NCI-H146 (cell line): ENCODE results near the gene DGKQ.
"Not testable (repeated sequence)": the region's sequence is repeated elsewhere in the genome, so short reads cannot be mapped to it uniquely, and the experiment has no call there.

Experiments used
- DNase-seq: peaks from one replicate; lab custom pipeline; 2025; lab: John Stamatoyannopoulos, UW

Gene DGKQ

GRCh38 chr4:921830-922331 is 51.5 kb downstream of the DGKQ start:
- DNase-seq: no peak

DNA sequence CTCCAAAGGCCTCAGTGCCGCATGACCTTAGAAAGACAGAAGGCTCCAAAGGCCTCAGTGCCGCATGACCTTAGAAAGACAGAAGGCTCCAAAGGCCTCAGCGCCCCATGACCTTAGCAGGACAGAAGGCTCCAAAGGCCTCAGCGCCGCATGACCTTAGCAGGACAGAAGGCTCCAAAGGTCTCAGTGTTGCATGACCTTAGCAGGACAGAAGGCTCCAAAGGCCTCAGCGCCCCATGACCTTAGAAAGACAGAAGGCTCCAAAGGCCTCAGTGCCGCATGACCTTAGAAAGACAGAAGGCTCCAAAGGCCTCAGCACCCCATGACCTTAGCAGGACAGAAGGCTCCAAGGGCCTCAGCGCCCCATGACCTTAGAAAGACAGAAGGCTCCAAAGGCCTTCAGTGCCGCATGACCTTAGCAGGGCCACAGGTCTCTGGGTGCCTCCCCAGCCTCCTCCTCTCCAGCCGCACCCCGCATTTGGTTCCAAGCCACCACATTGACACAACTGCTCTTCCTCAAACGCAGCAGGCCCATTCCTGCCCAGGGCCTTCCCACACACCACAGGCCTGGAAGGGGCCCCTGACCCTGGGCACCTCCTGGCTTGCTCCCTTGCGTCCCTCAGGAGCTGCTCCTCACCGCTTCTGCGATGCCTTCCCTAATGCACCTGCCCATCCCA is 54.2 kb downstream of the DGKQ start:
- not testable (repeated sequence) for DNase-seq

DNA sequence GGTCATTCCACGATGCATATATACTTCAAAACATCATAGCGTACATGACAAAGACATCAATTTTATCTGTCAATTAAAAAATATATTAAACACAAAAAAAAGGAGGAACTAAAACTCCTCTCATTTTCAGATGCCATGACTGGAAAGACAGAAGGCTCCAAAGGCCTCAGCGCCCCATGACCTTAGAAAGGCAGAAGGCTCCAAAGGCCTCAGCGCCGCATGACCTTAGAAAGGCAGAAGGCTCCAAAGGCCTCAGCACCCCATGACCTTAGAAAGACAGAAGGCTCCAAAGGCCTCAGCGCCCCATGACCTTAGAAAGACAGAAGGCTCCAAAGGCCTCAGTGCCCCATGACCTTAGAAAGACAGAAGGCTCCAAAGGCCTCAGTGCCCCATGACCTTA is 54.8 kb downstream of the DGKQ start:
- DNase-seq: not testable (repeated sequence)

- DNase-seq: no peak
Measured at GRCh38 chr4:917992-918391, 55.4 kb downstream of the DGKQ start.

GRCh38 chr4:917466-917865 is 55.9 kb downstream of the DGKQ start:
- no peak for DNase-seq

DNA sequence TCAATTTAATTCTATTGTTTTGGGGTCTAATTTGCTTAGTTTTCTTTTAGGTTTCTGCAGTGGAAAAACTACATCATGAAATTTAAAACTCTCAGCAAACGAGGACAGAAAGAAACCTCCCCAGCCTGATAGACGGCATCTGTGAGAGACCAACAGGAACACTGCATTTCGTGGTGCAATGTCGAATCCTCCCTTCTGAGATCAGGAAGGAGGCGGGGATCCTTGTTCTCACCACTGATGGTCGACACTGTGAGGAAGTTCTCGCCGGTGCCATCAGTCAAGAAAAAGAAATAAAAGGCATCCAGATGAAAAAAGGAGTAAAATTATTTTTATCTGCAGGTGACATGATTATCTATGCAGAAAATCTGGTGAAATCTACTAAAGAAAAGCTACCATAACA is 57.8 kb downstream of the DGKQ start:
- DNase-seq: no peak

- no peak for DNase-seq
Measured at GRCh38 chr4:915041-915474, 58.3 kb downstream of the DGKQ start.

GRCh38 chr4:914531-914930 is 58.8 kb downstream of the DGKQ start:
- DNase-seq: no peak

DNA sequence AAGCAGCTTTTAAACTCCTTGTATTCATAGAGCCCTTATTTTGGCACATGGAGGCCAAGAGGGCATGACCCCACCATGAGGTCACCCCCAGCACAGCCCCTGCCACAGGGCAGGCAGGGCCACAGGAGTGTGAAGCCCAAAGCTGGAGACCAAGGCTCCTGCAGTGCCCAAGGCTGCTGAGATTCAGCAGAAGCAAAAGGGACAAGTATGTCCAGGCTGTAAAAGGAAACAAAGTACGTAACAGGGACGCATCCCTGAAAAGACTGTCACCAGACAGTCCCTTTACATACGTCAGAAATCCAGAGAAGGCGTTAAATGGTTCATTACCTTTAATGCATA is 60.1 kb downstream of the DGKQ start:
- no peak for DNase-seq

DNA sequence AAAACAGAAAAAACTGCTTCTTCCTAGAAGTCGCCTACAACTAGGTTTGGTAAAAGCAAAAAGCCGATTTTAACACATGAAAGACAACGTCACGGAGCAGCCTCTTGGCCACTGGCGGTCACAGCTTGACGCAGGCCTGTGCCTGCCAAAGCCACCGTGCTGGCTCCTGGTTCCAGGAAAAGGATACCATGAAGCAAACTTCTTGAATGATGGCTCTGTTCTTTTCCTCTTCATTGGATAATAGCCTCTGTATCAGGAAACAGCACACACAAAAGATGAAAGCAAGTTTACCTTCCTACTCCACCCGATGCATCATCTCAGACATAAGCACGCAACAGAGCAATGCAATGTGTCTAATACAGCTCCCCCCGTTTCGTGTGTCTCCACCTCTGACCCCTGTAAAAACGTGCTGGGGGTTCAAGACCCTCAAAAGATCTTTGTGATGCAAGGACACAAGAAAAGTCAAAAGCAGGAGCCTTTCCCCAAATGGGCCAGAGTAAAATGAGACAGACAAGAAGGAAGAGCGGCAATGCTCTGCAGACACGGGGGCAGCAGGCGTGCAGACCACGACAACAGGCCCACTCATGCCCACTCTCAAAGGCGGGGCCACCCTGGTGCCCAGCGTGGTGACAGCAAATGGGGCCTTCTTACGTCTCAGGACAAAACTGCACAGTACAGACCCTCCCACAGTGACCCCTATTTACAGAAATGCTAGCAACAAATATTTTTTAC is 60.7 kb downstream of the DGKQ start:
- DNase-seq: no peak

DNA sequence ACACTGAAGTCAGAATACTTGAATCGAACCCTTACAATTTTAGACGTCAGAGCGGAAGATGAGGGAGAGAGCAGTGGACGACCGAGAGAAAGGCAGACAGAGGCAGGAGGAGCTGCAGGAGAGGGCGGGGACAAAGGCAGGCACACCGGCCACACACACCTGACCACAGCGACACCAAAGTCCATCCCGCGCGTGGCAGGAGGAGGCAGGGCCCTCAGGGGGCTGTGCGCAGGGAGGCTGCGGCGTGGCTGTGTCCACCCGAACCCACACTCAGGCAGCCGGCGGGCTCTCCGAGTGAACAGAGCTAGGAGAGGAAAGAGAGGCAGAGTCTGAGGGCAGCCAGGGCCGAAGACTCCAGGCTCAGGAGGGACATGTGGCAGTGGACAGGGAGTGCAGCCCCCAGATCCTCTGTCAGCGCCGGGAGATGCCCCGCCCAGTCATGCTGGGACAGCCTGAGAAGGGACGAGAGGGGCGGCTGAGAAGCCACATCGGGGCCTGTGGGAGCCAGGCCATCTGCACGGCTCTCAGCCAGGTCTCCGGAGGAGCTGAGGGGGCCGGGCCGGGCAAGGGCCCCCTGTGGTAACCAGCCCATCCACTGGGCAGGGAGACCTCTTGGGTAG is 61.4 kb downstream of the DGKQ start:
- no peak for DNase-seq

DNA sequence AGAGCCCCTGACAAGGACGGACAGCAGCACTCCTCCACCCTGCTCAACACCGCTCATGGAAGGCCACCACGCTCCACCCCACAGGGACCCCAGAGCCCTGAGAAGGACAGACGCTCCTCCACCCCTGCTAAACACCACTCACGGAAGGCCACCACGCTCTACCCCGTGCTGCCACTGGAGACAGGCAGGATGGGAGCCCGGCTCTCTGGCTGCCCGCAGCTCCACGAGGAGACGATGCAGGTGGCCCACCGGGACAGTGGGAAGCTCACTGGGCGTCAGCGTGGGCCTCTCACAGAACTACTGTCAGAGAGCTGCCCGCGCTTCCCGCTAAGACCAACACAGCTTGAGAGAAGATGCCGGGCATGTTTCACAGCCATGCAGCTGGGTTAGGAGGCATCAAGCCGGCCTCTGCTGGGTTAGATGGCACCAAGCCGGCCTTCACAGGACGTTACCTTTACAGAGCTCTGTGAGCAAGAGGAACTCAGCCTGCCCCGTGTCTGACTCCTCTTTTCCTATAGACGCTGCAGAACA is 62.1 kb downstream of the DGKQ start:
- DNase-seq: no peak

- DNase-seq: no peak
Measured at GRCh38 chr4:910366-911091, 62.8 kb downstream of the DGKQ start.

GRCh38 chr4:909821-910220 is 63.5 kb downstream of the DGKQ start:
- DNase-seq: no peak

GRCh38 chr4:909131-909571 is 64.2 kb downstream of the DGKQ start:
- DNase-seq: no peak
